GM23248 (cell line): Measurements from ENCODE around the gene ANKRD13D.

Experiments
- EZH2 ChIP-seq: fragments of 200-600 bp; sonication (generic); IDR thresholded peaks from 2 replicates; pipeline ENCODE4 v1.6.1; 2018; ENCODE audit warnings: antibody characterized with exemption, mild to moderate bottlenecking; ENCODE audit not compliant: insufficient read depth, poor library complexity, severe bottlenecking
- EZH2phosphoT487 ChIP-seq: fragments of 200-600 bp; sonication (generic); IDR thresholded peaks from 2 replicates; pipeline ENCODE4 v1.6.1; 2018; ENCODE audit warnings: antibody characterized with exemption, moderate library complexity, mild to moderate bottlenecking, low read depth; ENCODE audit not compliant: insufficient read depth

DNA sequence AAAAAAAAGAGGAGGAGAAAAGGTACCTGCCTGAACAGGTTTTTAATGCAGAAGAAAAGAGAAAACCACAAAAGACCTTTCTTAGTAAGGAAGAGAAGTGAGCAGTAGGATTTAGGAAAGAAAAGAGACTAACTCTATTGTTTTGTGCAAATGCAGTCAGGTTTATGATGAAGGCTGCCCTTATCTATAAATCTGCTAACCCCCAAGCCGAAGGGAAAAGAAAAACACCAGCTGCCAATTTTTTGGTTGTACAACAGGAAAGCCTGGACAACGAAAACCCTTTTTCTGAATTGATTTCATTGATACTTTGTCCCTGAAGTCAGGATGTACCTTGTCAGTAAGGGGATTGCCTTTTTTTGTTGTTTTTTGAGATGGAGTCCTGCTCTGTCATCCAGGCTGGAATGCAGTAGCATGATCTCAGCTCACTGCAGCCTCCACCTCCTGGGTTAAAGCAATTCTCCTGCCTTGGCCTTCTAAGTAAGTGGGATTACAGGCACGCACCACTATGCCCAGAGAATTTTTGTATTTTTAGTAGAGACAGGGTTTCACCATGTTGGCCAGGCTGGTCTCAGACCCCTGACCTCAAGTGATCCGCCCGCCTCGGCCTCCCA, 43.1 kb downstream of the ANKRD13D start:
- TF ChIP-seq EZH2, result no peak
- TF ChIP-seq EZH2phosphoT487, result no peak
